A549 (cell line): ENCODE results near the gene HTRA3.

Experiments
- CBX2 ChIP-seq: fragments of 200-600 bp; sonication (generic); IDR thresholded peaks from 2 replicates; pipeline ENCODE4 v1.6.1; 2016; ENCODE audit warnings: low read depth, mild to moderate bottlenecking, borderline replicate concordance
- EP300 ChIP-seq, 2 experiments: fragments of >200 bp; sonication (Bioruptor Twin); formaldehyde crosslinking; IDR thresholded peaks; 2 replicates in 1 of 2; 3 replicates in 1 of 2; pipeline ENCODE4 v1.6.1; 2016 to 2017
- JUN ChIP-seq, 2 experiments: fragments of >200 bp; sonication (Bioruptor Twin); formaldehyde crosslinking; IDR thresholded peaks; 2 replicates in 1 of 2; 3 replicates in 1 of 2; pipeline ENCODE4 v1.6.1; 2016 to 2017
- MAX ChIP-seq: IDR thresholded peaks from 2 replicates; pipeline ENCODE4 v1.6.1; 2012
- MAZ ChIP-seq: fragments of 150-350 bp; IDR thresholded peaks from 2 replicates; pipeline ENCODE4 v1.6.1; 2014; ENCODE audit warnings: antibody characterized with exemption, low read depth, low read length, borderline replicate concordance
- POLR2A ChIP-seq: IDR thresholded peaks from 2 replicates; pipeline ENCODE4 v1.6.1; 2012; ENCODE audit warnings: mild to moderate bottlenecking, low read length
- RAD21 ChIP-seq, 2 experiments: fragments of >200 bp in 1 of 2; sonication (Bioruptor Twin) in 1 of 2; formaldehyde crosslinking in 1 of 2; IDR thresholded peaks in 1 of 2; conservative IDR thresholded peaks in 1 of 2; 2 replicates in 1 of 2; 3 replicates in 1 of 2; pipeline ENCODE4 v1.6.1; 2012 to 2018; ENCODE audit warnings: inconsistent platforms in 1 of 2
- RNF2 ChIP-seq: fragments of 200-600 bp; sonication (generic); IDR thresholded peaks from 2 replicates; pipeline ENCODE4 v1.6.1; 2016; ENCODE audit warnings: low read depth, mild to moderate bottlenecking, antibody characterized with exemption, moderate library complexity, borderline replicate concordance
- TF ChIP-seq, protein P1 (sequence below): fragments of >200 bp; sonication (Bioruptor Twin); formaldehyde crosslinking; IDR thresholded peaks from 3 replicates; pipeline ENCODE4 v1.5.1; 2016

GRCh38 chr4:8266088-8266487 is 3.5 kb upstream of the HTRA3 start:
- TF ChIP-seq, protein P1, sequence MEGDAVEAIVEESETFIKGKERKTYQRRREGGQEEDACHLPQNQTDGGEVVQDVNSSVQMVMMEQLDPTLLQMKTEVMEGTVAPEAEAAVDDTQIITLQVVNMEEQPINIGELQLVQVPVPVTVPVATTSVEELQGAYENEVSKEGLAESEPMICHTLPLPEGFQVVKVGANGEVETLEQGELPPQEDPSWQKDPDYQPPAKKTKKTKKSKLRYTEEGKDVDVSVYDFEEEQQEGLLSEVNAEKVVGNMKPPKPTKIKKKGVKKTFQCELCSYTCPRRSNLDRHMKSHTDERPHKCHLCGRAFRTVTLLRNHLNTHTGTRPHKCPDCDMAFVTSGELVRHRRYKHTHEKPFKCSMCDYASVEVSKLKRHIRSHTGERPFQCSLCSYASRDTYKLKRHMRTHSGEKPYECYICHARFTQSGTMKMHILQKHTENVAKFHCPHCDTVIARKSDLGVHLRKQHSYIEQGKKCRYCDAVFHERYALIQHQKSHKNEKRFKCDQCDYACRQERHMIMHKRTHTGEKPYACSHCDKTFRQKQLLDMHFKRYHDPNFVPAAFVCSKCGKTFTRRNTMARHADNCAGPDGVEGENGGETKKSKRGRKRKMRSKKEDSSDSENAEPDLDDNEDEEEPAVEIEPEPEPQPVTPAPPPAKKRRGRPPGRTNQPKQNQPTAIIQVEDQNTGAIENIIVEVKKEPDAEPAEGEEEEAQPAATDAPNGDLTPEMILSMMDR, result no peak
- TF ChIP-seq MAX (no peak), MAZ (no peak), JUN (IDR thresholded peaks at IDR 0.05) (no peak), RAD21 (conservative IDR thresholded peaks at IDR 0.05 in 1 of 2, IDR thresholded peaks at IDR 0.05 in 1 of 2) (no peak), CBX2 (no peak), EP300 (IDR thresholded peaks at IDR 0.05) (no peak), POLR2A (no peak), RNF2 (no peak)
